Adrenal gland (tissue), 5 donors: Measurements from ENCODE around the gene DBNDD1.

Experiments used
- POLR2A ChIP-seq, 2 donors: fragments of 450-650 bp; IDR thresholded peaks; one replicate each; pipeline ENCODE4 v1.6.1; 2017; ENCODE audit warnings: antibody characterized with exemption in 2 of 2, mild to moderate bottlenecking in 2 of 2, moderate library complexity in 1 of 2
- TF ChIP-seq, protein P1 (sequence below), 6 experiments: fragments of 450-650 bp in 4 of 6; fragments of 200-600 bp in 2 of 6; sonication (generic) in 1 of 6; IDR thresholded peaks; 1 replicate in 5 of 6; 2 replicates in 1 of 6; pipeline versions ENCODE4 v1.5.1 to v1.8.0; 2016 to 2021; ENCODE audit warnings: antibody characterized with exemption in 6 of 6, mild to moderate bottlenecking in 2 of 6, moderate library complexity in 1 of 6
- donor health status: DM: no; HTN: no; CAD: no.

DNA sequence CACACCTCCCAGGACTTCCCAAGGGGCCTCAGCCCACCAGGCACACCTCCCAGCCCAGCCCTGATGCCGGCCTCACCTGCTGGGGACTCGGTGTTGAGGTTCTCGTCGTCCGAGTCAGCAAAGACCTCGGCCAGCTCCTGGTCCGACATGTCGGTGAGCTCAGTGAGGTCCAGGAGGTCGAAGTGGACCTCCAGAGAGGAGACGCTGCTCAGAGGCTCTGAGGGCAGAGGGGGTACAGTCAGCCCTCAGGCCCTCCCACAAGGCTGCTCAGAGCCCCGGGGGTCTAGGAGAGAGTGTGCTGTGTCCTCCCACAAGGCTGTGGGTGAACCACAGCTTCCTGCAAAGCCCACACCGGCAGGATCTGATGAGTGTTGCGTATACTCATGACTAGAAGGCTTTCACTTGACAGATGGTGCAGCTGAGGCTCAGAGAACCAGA is 10.5 kb downstream of the DBNDD1 start:
- TF ChIP-seq POLR2A (IDR thresholded peaks at IDR 0.05): no peak
- TF ChIP-seq, protein P1, sequence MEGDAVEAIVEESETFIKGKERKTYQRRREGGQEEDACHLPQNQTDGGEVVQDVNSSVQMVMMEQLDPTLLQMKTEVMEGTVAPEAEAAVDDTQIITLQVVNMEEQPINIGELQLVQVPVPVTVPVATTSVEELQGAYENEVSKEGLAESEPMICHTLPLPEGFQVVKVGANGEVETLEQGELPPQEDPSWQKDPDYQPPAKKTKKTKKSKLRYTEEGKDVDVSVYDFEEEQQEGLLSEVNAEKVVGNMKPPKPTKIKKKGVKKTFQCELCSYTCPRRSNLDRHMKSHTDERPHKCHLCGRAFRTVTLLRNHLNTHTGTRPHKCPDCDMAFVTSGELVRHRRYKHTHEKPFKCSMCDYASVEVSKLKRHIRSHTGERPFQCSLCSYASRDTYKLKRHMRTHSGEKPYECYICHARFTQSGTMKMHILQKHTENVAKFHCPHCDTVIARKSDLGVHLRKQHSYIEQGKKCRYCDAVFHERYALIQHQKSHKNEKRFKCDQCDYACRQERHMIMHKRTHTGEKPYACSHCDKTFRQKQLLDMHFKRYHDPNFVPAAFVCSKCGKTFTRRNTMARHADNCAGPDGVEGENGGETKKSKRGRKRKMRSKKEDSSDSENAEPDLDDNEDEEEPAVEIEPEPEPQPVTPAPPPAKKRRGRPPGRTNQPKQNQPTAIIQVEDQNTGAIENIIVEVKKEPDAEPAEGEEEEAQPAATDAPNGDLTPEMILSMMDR (IDR thresholded peaks at IDR 0.05): no peak
